T-helper 2 cell treated with Interferon-gamma antibody and Interleukin-4, amounts not matched to agents 100 ng/mL and 5 ng/mL, for 36 hours (primary cell): ENCODE measurements around the gene SMIM24. TPM values are rescaled to one million over a fixed set of nuclear protein-coding genes. Genes with fewer than 3 reads are reported as not detected.
"Not testable (repeated sequence)": the region's sequence is repeated elsewhere in the genome, so short reads cannot be mapped to it uniquely, and the experiment has no call there.

Source experiments
- intact Hi-C: fragments of 100-400 bp; cut with micrococcal nuclease; formaldehyde crosslinking; loops from one replicate; pipeline ENCODE4 v1.15.1; 2023
- total RNA-seq: library from RNA; stranded (reverse); gene quantifications from 2 replicates; pipeline ENCODE4 v1.2.3, GENCODE V29; 2022

Gene SMIM24
- total RNA-seq, 1 donor from 2014 or later = 1.5 TPM

DNA sequence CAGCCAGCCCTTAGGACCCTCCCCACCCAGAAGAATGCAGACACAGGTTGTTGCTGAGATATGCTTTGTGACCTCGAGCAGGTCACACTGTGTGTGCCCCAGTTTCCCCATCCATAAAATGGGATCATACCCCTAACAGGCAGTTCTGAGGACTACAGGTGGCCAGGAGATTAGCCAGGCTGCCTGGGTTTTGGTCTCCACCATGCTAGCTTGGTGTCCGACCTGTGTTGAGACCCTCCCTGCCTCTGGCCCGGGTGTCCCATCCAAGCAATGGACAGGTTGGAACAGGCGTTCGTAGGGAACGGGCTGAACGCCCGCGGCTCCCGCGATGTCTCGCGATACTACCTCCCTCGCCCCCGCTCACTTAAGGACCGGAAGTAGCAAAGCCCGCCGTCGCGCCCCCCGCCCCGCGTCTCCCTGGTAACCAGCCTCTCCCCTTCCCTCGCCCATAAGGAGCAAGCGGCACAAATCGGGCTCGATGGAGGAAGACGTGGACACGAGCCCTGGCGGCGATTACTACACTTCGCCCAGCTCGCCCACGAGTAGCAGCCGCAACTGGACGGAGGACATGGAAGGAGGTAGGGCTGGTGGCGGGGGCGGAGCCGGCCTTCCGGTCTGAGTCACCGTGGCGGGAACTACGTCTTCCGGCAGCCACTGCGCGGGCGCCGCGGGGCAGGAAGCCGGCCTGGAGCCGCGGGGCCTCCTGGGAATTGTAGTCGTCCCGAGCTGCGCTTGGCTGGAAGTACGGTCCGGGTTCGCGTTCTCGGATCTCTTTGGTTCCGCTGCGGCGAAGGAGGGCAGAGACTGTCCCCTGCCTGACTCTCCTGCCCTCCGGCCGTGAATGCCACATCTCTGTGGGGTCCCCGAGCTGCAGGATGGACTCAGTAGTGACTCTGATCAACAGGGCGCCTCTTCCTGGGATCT is 45.4 kb downstream of the SMIM24 start:
- intact Hi-C loops = loop anchor here (1.0 to 2.0 kb wide), 2 partner anchors 74 to 250 kb away; partner anchors contain the start of gene NCLN

DNA sequence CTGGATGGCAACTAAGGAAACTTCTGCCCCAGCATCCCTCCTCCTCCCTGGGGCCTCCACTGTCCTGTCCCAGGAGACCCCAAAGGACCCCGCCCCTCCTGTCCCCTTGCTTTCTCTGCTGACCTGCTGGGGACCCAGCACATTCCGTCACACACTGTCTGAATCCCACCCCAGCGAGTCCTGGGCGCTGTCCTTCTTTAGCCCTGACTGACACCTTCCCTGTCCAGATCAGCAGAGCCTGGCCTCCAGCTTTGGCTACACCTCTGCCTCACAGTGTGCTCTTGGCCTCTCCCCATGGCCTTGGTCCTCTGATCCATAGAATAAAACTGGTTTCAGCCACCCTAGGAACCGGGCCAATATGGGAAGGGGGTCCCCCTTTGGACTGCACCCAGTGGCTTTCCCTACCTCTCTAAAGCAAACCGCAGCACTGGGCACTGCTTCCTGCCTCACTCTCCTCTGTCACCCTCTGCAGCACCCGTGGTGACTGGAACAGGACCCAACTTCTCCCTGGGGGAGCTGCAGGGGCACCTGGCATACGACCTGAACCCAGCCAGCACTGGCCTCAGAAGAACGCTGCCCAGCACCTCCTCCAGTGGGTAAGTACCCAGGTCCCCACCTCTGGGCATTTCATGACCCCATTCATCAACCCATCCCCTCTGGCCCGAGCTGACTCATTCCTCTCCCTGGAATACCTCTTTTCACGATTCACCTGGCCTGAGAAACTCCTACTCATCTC is 46.4 kb downstream of the SMIM24 start:
- intact Hi-C loops = loop anchor here (2.0 kb wide), 1 partner anchor 73 kb away; no protein-coding TSS in a partner anchor

GRCh38 chr19:3433313-3433712 is 47.0 kb downstream of the SMIM24 start:
- intact Hi-C loops = no loop called here

DNA sequence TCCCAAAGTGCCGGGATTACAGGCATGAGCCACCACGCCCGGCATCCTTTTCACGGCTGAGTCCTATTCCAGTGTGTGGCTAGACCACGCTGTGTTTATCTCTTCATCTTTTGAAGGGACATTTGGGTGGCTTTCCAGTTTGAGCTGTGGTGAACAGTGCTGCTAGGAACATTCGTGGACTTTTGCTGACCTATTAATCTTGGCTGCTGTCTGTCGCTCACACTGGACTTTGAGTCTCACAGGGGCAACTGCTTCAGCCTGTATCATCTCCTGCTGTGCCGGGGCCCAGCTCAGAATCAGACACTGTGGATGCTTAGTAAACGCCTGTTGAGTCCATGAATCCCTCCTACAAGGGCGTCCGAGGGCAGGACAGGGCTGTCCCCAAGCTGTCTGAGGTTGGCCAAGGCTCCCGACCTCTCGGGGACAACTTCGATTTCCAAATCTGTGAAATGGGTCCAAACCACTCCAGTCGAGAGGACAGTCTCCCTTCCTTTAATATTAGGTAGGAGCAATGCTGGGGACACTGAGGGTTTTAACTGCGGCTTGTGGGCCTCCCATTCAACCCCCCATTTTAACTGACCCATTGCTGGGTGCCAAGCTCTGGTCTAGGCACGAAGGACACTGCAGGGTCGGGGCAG is 48.4 kb downstream of the SMIM24 start:
- intact Hi-C loops = no loop called here

GRCh38 chr19:3430366-3430680 is 50.0 kb downstream of the SMIM24 start:
- intact Hi-C loops = not testable (repeated sequence)

- intact Hi-C loops = no loop called here
Observed at GRCh38 chr19:3426433-3426832, 53.9 kb downstream of the SMIM24 start.

Other genes with a start within 250 kb of the SMIM24 start
- 11.5 and 11.9 TPM in 2 replicates for gene NFIC, start 113.9 kb downstream of the SMIM24 start, total RNA-seq
- gene SMIM44, start 2.9 kb upstream of the SMIM24 start, total RNA-seq = not detected in 2 replicates
- gene DOHH, start 20.1 kb upstream of the SMIM24 start, total RNA-seq = 15.7 and 16.2 TPM in 2 replicates
- gene FZR1, start 25.8 kb upstream of the SMIM24 start, total RNA-seq = 62.8 and 65.2 TPM in 2 replicates
- 4.5 TPM in 2 replicates for gene TEKTIP1, start 58.6 kb upstream of the SMIM24 start, total RNA-seq
- gene MFSD12, start 77.1 kb upstream of the SMIM24 start, total RNA-seq = 66.6 and 71.2 TPM in 2 replicates
- 38.7 and 41.0 TPM in 2 replicates for gene HMG20B, start 92.4 kb upstream of the SMIM24 start, total RNA-seq
- 0.41 and 0.48 TPM in 2 replicates for gene GIPC3, start 105.0 kb upstream of the SMIM24 start, total RNA-seq
- 0.52 and 0.93 TPM in 2 replicates for gene TBXA2R, start 126.3 kb upstream of the SMIM24 start, total RNA-seq
- 32.6 and 34.8 TPM in 2 replicates for gene CACTIN, start 146.3 kb upstream of the SMIM24 start, total RNA-seq
- gene PIP5K1C, start 219.9 kb upstream of the SMIM24 start, total RNA-seq = 15.6 TPM in 2 replicates
- 1.0 and 1.2 TPM in 2 replicates for gene TJP3, start 227.9 kb upstream of the SMIM24 start, total RNA-seq